Measurements from ENCODE around the gene TBC1D22A.

TBC1D22A gene

DNA sequence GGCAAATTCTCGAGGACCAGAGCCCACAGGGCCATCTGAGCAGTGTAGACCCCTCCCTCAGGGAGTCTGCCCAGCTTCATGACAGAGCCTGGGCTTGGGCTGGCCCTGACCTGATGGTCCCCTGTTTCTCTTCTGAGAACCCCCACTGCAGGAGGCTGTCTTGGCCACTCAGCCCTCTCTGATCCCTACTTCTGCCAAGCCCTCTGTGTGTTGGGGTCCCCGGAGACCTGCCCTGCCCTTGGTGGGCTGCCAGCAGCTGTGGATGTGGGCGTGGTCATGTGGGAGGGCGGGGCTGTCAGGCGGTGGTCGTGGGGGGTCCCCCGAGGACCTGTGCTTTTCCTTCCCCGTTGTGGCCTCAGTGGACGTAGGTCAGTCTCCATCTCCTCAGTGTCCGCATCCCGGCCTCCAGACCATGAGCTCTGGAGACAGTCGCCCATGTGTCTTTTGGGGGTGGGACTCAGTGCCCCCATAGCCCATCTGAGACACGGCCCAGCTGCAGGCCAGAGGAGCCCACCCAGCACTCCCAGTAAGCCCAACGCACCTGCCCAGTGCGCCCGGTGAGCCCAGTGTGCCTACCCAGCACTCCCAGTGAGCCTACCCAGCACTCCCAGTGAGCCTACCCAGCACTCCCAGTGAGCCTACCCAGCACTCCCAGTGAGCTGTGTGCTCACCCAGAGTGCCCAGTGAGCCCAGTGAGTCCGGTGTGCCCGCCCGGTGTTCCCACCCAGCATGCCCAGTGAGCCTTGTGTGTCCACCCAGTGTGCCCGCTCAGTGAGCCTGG lies 409.2 kb downstream of the TBC1D22A start:
- in situ Hi-C loops (cut with HindIII; ENCODE audit: low pct_ligation_motif_present, low sequenced_read_pairs), result no loop called here

DNA sequence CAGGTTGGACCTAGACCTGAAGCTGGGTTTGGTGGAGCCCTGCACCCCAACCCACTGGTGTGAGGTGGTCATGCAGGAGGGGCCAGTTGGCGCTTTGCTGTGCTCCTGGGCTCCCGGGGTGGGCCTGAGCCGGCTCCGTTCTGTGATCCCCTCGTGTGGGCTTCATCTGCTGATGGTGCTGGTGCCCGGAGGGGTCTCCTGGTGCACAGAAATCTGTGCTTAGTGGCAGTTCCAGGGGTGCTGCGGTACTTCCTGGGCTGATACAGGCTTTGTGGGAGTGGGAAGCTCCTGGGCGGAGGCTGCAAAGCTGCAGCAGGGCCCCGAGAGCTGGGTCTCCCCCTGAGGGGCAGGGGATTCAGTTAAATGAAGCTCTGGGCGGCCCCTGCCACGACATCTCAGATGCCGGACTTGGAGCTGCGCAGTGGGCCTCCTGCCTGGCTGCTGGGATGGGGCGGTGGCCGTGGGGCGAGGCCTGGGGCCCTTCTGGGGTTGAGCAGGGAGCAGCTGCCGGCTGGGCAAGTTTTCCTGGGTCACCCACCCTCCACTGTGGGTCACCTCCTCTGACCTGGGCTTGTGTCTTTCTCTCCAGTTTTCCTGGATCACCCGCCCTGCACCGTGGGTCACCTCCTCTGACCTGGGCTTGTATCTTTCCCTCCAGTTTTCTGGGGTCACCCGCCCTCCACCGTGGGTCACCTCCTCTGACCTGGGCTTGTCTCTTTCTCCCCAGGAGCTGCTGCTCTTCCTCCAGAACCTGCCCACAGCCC lies 410.5 kb downstream of the TBC1D22A start:
- Histone ChIP-seq H3K36me3 (replicated peaks) (no peaks in the 10 kb centered on the region), H3K4me3 (ENCODE audit: low read depth, low read length) (no peak overlapping the region), H3K27me3 (replicated peaks) (no peaks in the 10 kb centered on the region), H3K27ac (no peak overlapping the region)
- in situ Hi-C loops (cut with HindIII; ENCODE audit: low pct_ligation_motif_present, low sequenced_read_pairs), result no loop called here
- TF ChIP-seq, protein P1, sequence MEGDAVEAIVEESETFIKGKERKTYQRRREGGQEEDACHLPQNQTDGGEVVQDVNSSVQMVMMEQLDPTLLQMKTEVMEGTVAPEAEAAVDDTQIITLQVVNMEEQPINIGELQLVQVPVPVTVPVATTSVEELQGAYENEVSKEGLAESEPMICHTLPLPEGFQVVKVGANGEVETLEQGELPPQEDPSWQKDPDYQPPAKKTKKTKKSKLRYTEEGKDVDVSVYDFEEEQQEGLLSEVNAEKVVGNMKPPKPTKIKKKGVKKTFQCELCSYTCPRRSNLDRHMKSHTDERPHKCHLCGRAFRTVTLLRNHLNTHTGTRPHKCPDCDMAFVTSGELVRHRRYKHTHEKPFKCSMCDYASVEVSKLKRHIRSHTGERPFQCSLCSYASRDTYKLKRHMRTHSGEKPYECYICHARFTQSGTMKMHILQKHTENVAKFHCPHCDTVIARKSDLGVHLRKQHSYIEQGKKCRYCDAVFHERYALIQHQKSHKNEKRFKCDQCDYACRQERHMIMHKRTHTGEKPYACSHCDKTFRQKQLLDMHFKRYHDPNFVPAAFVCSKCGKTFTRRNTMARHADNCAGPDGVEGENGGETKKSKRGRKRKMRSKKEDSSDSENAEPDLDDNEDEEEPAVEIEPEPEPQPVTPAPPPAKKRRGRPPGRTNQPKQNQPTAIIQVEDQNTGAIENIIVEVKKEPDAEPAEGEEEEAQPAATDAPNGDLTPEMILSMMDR (IDR thresholded peaks at IDR 0.05; ENCODE audit: low read depth, low read length, missing control alignments), result no peak
- DNase-seq, result no peak

More for the DNA sequence above, 409.2 kb downstream of the TBC1D22A start:
- TF ChIP-seq, protein P1 (IDR thresholded peaks at IDR 0.05; ENCODE audit: low read depth, low read length, missing control alignments), result no peak
- Histone ChIP-seq H3K4me3 (ENCODE audit: low read depth, low read length) (no peak overlapping the region), H3K36me3 (replicated peaks) (no peaks in the 10 kb centered on the region), H3K27me3 (replicated peaks) (no peaks in the 10 kb centered on the region), H3K27ac (no peak overlapping the region)
- no peak for DNase-seq

DNA sequence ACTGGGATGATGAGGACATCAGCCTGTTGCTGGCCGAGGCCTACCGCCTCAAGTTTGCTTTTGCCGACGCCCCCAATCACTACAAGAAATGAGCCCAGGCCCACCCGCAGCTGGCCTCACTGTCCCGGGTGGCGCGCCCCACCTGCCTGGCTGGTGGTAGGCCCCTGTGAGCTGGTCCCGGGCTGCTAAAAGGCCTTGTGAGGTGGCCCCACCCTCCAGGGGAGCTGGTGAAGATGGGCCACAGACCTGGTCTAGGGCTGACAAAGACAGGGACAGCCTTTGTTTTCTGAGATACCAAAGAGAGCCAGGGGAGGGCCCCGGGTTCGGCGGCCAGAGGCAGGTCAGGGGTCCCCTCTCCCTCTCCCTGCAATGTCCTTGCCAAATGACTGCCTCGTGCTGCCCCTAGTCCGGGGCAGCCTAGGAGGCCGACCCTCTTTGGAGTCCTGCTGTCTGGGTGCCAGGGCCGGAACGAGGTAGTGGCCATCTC lies 411.1 kb downstream of the TBC1D22A start:
- no peak for DNase-seq
- no peak overlapping the region for H3K27ac ChIP-seq
- H3K4me3 ChIP-seq (ENCODE audit: low read depth, low read length), result no peak overlapping the region
- in situ Hi-C loops (cut with HindIII; ENCODE audit: low pct_ligation_motif_present, low sequenced_read_pairs), result no loop called here
- no peaks in the 10 kb centered on the region for H3K36me3 ChIP-seq (replicated peaks)
- no peaks in the 10 kb centered on the region for H3K27me3 ChIP-seq (replicated peaks)
- TF ChIP-seq, protein P1 (IDR thresholded peaks at IDR 0.05; ENCODE audit: low read depth, low read length, missing control alignments), result no peak

DNA sequence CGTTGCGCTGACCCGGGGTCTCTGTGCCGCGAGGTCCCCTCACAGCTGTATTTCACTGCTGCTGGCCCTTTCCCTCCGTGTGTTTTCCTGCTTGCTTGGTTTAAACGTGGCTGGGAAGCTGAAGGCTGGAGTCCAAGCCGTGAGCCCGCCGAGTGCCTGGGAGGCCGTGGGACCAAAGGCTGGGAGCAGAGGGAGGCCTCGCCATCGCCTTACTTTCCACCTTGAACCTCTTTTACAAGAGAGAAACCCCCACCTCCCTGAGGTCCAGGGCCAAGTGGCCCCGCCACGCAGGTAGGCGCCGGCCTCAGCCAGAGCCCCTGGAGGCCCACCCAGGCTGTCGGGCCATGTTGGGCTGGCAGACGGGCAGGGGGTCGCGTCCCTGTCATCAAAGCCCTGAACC lies 411.6 kb downstream of the TBC1D22A start:
- in situ Hi-C loops (cut with HindIII; ENCODE audit: low pct_ligation_motif_present, low sequenced_read_pairs), result no loop called here
- TF ChIP-seq, protein P1 (IDR thresholded peaks at IDR 0.05; ENCODE audit: low read depth, low read length, missing control alignments), result no peak
- Histone ChIP-seq H3K4me3 (ENCODE audit: low read depth, low read length) (no peak overlapping the region), H3K27ac (no peak overlapping the region), H3K36me3 (replicated peaks) (no peaks in the 10 kb centered on the region), H3K27me3 (replicated peaks) (no peaks in the 10 kb centered on the region)
- no peak for DNase-seq

DNA sequence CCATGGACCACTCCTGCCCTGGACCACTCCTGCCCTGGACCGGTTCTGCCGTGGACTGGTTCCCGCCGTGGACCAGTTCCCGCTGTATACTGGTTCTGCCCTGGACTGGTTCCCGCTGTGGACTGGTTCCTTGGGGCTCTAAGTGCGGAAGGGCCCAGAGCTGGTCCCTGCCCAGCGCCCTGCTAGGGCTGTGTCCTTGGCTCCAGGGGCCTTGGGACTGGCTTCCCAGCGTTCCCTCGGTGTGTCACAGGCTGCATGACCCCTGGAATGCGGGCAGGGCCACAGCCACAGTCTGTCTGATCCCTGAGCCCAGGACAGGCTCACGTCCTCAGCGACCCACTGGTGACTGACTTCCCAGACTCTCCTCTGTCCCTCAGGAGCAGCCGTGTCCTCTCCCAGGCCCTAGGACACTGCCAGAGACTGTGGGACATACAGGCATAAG lies 412.2 kb downstream of the TBC1D22A start:
- Histone ChIP-seq H3K27me3 (replicated peaks) (no peaks in the 10 kb centered on the region), H3K36me3 (replicated peaks) (no peaks in the 10 kb centered on the region), H3K4me3 (ENCODE audit: low read depth, low read length) (no peak overlapping the region), H3K27ac (no peak overlapping the region)
- TF ChIP-seq, protein P1 (IDR thresholded peaks at IDR 0.05; ENCODE audit: low read depth, low read length, missing control alignments), result no peak
- DNase-seq, result no peak
- in situ Hi-C loops (cut with HindIII; ENCODE audit: low pct_ligation_motif_present, low sequenced_read_pairs), result no loop called here
